GM23338 (cell line): ENCODE results near the gene ANKRD13C.

Experiments
- CREB1 ChIP-seq: fragments of 250-450 bp; sonication (Bioruptor Pico); IDR thresholded peaks from 2 replicates; pipeline ENCODE4 v1.5.0; 2020; ENCODE audit warnings: low read depth, mild to moderate bottlenecking, moderate library complexity
- CTCF ChIP-seq, 2 experiments: fragments of 200-600 bp in 1 of 2; sonication (generic) in 1 of 2; conservative IDR thresholded peaks; 2 replicates each; pipeline versions ENCODE4 v1.5.1 to v1.6.1; 2016 to 2017; ENCODE audit warnings: antibody characterized with exemption in 2 of 2, low read depth in 2 of 2, mild to moderate bottlenecking in 2 of 2, moderate library complexity in 1 of 2
- EZH2 ChIP-seq: fragments of 200-600 bp; sonication (generic); IDR thresholded peaks from one replicate; pipeline ENCODE4 v1.8.0; 2017; ENCODE audit warnings: antibody characterized with exemption, mild to moderate bottlenecking, low read depth; ENCODE audit not compliant: unreplicated experiment
- EZH2phosphoT487 ChIP-seq: fragments of 200-600 bp; sonication (generic); IDR thresholded peaks from one replicate; pipeline ENCODE4 v1.8.1; 2018; ENCODE audit warnings: antibody characterized with exemption; ENCODE audit not compliant: unreplicated experiment
- JUNB ChIP-seq: IDR thresholded peaks from one replicate; pipeline ENCODE4 v1.6.1; 2016; ENCODE audit warnings: antibody characterized with exemption; ENCODE audit not compliant: unreplicated experiment
- NANOG ChIP-seq: IDR thresholded peaks from 2 replicates; pipeline ENCODE4 v1.6.1; 2016; ENCODE audit warnings: antibody characterized with exemption, borderline replicate concordance
- POLR2AphosphoS5 ChIP-seq: IDR thresholded peaks from 2 replicates; pipeline ENCODE4 v1.6.1; 2016; ENCODE audit warnings: antibody characterized with exemption, low read depth
- REST ChIP-seq: IDR thresholded peaks from one replicate; pipeline ENCODE4 v1.6.1; 2018; ENCODE audit warnings: antibody characterized with exemption; ENCODE audit not compliant: unreplicated experiment
- ZNF114 ChIP-seq: fragments of 250-450 bp; sonication (Bioruptor Pico); IDR thresholded peaks from 2 replicates; pipeline ENCODE4 v1.5.0; 2020; ENCODE audit warnings: mild to moderate bottlenecking, moderate library complexity
- ZNF462 ChIP-seq: fragments of 250-450 bp; sonication (Bioruptor Pico); IDR thresholded peaks from 2 replicates; pipeline ENCODE4 v1.5.0; 2020; ENCODE audit warnings: mild to moderate bottlenecking, moderate library complexity

GRCh38 chr1:70314706-70315304 is 39.7 kb downstream of the ANKRD13C start:
- TF ChIP-seq CTCF (conservative IDR thresholded peaks at IDR 0.05; ENCODE audit: low read depth in 2 of 2) (peak; percentile 22 to 23; a peak in 2 of 4 replicates), JUNB (no peak), POLR2AphosphoS5 (no peak), REST (no peak), EZH2 (no peak), ZNF462 (CRISPR knock-in tag) (no peak), CREB1 (CRISPR knock-in tag) (no peak), NANOG (no peak), ZNF114 (CRISPR knock-in tag) (no peak), EZH2phosphoT487 (no peak)
